Limb (tissue), 2 donors: Measurements from ENCODE around the gene WTAP.
"Not testable (repeated sequence)": the region's sequence is repeated elsewhere in the genome, so short reads cannot be mapped to it uniquely, and the experiment has no call there.

Experiments used
- DNase-seq, 2 donors: peaks; one replicate each; pipeline ENCODE4 v3.0.0-alpha.2; 2016; ENCODE audit errors: extremely low spot score in 2 of 2

WTAP gene

DNA sequence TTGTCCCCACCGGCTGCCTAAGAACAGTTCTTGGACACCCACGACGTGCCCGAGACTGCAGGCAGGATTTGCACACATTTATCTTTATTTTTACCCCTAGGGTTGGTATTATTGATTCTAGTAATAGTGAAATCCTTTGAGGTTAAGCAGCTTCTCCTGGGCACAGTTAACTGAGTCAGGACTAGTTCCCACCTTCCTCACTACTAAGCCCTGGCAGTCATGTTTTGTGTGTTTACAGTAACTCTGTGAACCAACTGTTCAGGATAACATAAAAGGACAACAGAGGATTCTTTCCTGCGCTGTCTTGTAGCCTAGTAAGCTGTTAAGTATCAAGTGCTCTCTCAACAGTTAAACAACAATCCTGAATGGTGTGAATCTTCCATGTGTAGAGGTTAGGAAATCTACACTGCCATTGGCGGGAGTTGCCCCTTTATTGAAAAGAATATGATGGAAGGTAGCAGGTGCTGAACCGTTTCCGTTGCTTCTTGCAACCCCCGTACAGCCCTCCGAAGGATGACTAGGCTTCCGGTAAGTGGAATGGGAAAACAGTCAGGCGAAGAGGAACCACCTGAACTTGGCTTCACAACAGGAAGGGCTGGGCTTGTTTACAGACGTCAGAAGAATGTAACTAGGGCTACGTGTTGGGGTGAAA lies 33.3 kb upstream of the WTAP start:
- DNase-seq = peak in 1 of 2 donors; percentile 38

DNA sequence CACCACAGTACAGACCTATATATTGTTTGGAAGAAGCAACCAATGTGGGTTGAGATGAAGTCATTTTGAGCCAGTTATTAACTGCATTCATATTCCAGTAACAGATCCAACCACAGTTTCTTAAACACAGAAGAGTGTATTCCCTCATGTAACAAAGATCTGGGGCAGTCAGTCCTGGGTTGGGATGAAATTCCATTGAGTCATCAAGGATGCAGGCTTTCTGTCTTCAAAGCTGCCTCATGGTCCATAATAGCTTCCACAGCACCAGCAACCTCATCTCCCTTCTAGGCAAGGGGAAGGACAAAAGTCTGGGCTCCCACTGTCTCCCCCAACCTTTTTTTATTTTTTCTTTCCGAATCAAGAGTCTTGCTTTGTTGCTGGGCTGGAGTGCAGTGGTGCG lies 31.3 kb upstream of the WTAP start:
- no peak for DNase-seq

DNA sequence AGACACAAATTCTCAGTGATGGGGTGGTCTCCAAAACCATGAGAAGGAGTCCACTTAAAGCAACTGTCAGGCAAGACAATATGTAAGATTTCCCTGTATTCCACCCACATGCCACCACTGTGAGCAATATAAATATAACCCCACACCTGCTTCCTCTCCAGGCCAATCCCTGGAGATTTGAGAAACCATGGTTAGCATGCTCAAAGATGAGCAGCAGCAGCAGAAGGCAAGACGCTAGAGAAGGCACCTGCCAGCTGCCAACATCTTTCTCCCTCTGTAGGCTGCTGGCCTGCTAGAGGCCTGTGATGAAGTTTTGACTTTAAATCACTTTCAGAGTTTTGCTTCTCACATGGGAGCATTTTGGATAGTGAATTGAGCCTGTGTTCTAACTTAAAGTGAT lies 26.3 kb upstream of the WTAP start:
- DNase-seq = no peak

DNA sequence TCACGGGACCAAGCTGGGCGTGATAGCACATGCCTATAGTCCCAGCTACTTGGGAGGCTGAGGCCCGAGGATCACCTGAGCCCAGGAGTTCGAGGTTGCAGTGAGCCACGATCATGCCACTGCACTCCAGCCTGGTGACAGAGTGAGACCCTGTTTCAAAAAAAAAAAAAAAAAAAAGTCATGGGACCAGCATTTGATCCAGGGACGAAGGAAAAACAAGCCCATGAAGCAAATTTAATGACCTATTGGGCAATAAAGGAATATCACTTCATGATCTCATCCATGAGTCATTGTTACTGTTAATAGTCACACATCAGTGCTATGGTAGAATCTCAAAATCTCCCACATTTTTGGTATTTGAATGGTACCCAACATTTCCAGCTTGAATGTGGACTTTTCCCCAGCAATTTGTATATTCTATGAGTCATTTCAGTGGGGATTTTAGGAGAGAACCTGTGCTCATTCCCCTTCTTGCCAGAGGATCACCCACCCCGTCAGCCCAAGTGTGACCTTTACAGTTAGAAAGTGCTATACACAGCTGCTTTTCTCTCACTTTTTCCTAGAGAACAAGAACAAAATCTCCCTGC lies 25.8 kb upstream of the WTAP start:
- no peak for DNase-seq

DNA sequence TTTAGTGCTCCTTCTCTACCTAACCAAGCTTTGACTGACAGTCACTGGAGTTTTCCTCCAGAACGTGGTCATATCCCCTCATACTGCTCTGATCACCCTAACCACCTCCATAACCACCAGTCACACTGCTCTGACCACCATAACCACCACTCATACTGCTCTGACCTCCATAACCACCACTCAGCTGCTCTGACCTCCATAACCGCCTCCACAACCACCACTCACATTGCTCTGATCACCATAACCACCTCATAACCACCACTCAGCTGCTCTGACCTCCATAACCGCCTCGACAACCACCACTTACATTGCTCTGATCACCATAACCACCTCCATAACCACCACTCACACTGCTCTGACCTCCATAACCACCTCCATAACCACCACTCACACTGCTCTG lies 16.7 kb upstream of the WTAP start:
- not testable (repeated sequence) for DNase-seq

DNA sequence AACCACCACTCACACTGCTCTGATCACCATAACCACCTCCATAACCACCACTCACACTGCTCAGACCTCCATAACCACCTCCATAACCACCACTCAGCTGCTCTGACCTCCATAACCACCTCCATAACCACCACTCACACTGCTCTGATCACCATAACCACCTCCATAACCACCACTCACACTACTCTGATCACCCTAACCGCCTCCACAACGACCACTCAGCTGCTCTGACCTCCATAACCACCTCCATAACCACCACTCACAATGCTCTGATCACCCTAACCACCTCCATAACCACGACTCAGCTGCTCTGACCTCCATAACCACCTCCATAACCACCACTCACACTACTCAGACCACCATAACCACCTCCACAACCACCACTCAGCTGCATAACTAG lies 14.9 kb upstream of the WTAP start:
- not testable (repeated sequence) for DNase-seq

DNA sequence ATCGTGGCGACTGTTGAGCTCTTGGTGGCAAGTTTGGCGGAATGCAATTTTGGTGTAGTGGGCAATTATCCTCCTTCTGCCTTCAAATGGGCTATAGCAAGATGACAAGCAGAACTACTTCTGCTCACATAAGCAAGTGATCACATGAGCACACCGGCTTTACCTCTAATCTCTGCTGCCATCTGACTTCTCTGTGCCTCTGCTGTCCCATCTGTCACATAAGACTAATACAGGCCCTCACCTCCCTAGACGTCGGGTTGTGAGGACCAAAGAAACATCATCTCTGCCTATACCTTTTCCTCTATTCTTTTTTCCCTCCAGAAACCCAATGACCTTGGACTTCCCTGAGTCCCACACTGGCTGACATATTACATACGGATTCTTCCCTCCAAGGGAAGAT lies 13.3 kb upstream of the WTAP start:
- DNase-seq = no peak

DNA sequence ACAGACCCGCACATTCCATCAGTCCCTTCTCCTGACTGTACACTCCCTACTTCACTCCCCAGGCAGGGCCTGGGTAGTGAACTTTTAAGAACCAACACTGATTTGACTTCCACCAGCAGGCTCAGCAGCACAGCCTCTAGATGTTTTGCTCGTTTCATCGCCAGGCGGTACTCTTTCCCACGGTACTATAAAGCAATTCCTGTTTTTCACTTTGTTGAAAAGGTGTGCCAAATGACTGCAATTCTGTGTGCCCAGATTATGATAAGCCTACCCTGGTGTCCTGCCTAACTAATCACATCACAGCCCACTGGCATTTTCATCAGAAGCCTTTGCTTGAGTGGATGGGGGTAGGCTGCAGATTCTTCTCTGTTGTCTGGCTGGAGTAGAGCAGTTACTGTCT lies 12.9 kb upstream of the WTAP start:
- no peak for DNase-seq

DNA sequence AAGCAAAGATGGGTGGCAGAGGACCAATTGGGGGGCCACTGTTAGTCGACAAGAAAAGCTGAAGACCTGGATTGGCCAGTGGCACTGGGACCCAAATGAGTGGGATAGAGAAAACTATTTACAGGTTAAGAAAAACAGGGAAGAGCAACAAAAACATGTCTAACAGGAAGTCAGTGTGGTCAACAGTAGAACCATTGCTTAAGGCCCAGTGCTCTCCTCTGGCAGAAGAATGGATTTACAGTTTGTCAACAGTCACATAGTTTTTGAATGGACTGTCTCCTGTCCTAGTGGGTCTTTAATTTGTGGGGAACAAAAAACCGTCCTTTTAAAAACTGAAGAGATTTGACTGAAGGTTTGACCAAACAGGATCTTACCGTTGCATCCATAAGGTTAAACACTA lies 12.1 kb upstream of the WTAP start:
- DNase-seq = no peak

DNA sequence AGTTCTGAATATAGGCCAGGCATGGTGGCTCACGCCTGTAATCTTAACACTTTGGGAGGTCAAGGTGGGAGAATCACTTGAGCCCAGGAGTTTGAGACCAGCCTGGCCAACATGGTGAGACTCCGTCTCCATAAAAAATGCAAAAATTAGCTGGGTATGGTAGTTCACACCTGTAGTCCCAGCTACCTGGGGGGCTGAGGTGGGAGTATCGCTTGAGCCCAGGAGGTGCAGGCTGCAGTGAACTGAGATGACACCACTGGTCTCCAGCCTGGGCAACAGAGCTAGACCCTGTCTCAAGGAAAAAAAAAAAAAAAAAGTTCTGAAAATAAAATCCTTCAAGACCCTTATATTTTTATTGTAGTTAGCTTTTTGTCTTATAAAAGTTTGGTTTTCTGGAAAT lies 11.7 kb upstream of the WTAP start:
- DNase-seq = no peak

DNA sequence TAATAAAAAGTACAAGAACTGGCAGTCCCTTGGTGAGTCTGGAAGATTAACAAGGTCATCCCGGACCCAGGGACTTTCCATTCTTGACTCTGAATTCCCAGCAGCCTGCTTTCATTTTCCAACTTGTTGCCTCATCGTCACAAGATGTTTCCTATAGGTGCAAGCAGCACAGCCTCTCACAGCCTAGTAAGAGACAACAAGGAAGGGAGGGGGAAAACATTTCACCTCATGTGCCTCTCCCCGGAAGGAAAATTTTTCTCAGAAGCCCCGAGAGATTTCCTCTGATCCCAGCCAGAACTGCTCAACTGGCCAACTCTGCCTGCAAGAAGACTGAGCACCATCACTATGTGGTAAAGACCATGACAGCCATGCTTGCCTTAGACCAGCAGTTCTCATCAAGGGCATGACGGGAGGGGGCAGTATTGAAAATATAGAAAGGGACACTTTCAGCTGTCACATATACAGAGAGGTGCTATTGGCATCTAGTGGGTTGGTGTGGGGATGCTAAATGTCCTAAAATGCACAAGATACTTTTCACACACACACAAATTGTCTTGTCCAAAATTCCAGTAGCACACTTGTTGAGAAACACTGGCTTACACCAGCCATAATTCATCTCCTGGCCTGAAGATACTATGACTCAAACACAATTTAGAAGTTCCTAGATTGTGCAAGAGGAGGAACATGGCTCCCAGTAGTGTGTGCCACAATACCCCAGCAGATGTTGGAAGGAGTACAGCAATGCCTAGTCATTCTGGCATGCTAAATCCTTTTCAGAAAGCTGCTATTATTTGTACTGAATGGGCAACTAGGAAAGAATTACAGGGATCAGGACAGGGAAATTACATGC lies 10.8 kb upstream of the WTAP start:
- no peak for DNase-seq

DNA sequence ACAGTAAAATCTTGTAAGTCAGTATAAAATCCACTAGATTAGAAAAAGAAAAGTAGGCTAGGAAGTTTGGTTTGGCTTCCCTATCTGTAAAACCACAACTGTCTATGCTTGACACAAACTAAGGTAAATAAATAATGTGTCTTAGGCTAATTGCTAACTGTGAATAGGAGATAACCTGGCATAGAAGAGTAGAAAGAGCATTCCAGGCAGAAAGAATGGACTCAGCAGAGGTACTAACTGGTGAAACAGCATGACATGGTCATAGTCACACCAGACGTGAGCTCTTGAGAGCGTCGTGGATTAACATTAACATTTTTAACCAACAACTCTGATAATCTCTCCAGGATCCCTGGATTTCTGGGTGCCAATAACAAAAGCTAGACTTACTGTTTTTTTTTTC lies 8.7 kb upstream of the WTAP start:
- DNase-seq = no peak

DNA sequence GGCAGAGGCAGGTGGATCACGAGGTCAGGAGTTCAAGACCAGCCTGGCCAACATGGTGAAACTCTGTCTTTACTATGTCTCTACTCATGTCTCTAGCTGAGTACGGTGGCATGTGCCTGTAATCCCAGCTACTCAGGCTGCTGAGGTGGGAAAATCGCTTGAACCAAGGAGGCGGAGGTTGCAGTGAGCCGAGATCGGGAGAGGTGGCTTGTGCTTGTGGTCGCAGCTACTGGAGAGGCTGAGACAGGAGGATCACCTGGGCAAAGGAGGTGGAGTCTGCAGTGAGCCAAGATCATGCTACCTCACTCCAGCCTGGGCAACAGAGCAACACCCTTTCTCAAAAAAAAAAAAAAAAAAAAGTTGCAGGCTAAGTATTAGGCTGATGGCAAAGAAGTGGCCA lies 8.0 kb upstream of the WTAP start:
- no peak for DNase-seq

DNA sequence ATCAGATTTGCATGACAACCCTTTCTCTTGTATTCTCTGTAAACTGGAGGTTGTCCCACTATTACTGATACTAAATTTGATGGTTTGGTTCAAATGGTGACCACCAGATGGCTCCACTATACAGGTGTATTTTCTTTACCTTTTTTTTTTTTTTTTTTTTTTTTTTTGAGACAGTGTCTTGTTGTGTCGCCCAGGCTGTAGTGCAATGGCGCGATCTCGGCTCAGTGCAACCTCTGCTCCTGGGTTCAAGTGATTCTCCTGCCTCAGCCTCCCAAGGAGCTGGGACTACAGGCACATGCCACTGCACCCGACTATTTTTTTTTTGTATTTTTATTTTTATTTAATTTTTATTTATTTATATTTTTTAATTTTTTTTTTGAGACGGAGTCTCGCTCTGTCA lies 6.6 kb upstream of the WTAP start:
- no peak for DNase-seq

DNA sequence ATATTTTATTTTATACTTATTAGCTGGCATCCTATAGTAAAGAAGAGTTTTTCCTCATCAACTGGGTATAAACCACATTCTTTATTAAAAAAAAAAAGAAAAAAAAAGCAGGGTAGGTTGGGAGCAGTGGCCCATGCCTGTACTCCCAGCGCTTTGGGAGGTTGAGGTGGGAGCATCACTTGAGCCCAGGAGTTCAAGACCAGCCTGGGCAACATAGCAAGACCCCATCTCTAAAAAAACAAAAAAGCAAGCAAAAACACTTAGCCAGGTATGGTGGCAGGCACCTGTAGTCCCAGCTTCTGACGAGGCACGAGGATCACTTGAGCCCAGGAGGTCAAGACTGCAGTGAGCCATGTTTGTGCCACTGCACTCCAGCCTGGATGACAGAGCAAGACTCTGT lies 5.3 kb upstream of the WTAP start:
- DNase-seq = not testable (repeated sequence)

DNA sequence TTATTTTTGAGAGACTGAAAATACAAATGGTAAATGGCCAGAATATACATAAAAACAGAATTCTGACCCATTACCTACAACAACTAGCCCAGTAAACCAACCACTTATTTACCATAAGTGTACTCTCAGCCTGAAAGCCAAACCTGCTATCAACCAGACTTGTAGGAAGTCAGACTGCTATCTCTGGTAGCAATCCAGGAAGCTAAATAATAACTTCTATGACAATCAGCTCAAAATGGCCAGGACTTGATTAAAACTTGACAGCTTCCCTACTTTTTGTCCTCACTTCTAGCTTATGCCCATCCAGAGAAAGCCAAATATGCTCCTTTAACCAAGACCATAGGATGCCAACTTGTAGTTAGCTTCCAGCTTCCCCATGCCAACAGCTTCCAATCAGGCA lies 4.7 kb upstream of the WTAP start:
- DNase-seq = no peak

DNA sequence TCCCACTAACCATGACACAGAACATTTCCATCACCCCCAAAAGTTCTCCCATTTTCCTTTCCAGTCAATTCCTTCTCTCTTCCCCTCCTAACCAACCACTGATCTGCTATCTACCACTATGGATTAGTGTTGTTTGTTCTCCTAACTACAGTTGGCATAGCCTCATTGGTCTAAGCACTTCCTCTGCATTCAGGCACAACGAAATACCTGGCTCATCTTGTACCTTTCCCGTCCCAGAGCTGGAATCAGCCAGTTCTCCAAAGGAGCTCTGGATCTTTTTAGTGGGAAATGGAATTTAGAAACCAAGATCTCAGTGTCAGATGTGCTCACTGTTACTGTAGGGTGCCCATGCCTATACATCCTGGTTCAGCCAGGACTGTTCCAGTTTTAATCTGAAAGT lies 4.0 kb upstream of the WTAP start:
- no peak for DNase-seq

DNA sequence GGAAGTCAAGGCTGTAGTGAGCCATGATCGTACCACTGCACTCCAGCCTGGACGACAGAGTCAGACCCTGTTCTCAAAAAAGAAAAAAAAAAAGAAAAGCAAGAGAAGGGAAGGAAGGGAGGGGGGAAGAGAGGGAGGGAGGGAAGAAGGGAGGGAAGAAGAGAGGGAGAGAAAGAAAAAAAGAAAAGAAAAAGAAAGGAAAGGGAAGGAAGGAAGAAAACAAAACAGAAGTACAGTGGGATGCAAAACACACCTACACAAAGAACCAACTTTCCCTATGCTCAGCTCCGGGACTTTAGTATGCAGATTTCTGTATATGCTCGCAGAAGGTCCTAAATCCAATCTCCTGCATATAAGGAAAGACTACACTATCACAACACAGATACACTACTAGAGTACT lies 2.5 kb upstream of the WTAP start:
- DNase-seq = no peak

DNA sequence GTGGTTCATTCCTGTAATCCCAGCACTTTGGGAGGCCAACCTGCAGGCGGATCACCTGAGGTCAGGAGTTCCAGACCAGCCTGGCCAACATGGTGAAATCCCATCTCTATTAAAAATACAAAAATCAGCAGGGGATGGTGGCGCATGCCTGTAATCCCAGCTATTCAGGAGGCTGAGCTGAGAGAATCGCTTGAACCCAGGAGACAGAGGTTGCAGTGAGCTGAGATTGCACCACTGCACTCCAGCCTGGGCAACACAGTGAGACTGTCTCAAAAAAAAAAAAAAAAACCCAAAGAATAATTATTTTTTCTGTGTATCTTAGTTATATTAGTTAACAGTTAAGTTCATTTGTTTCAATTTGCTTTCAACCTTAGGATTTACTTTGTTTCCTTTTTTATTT lies 2.1 kb upstream of the WTAP start:
- not testable (repeated sequence) for DNase-seq

DNA sequence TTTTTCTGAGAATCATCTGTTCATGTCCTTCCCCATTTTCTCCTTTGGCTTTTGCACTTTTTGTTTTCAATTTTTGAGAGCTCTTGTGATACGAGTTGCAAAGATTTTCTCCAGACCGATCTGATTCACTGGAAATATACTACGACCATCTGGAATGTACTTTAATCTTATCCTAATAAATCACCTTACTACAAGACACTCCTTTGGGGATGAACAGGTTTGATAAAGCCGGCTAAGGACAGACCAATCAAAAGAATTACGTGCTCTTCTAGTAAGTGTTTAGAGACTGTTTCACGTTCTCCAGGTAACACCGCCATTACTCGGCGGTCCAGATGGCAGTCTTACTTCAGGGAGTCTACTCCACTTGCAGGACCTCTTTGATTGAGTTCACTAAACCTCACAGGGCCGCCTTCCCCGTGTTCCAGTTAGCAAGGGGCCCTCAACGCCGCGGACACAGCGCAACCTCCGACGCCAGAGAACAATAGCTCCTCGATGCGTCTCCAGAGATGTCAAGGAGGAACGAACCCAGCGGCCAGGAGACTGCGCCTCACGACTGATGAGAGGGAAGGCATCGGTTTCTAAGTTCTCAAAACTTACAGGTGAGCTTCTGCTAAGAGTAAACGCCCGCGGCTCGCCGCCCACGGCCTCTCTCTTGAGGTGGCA lies 920 bp upstream of the WTAP start:
- DNase-seq = no peak

DNA sequence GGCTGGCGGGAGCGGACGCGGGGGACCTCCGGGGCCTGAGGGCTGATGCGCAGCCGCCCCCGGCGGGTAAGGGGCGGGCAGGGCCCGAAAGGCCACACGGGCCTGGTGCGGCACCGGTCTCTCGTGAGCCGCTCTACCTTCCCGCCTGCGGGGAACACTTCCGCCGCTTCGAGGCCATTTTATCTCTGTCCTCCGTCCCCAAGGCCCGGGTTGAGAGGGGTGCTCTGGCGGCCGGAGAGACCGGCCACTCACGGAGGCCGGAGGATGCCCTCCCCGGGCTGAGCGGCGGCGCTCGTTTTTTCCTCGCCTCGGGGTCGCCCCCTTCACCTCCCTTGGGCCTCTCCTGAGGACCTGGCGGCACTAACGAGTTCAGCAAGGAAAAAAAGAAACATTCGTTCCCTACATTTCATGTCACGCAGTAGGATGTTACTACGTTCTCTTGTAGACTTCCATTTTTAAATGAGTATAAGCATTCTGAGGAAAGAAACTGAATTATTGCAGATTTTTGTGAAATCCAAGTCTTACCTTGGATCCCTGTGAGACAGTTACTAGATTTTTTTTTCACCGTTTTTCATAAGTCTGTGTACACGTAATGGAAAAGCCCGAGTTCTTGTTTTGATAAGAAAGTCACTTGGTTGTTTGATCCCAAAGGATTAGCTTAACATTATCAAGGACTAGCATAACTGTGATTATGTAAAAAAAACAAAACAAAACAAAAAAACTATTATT lies 575 bp downstream of the WTAP start:
- no peak for DNase-seq

DNA sequence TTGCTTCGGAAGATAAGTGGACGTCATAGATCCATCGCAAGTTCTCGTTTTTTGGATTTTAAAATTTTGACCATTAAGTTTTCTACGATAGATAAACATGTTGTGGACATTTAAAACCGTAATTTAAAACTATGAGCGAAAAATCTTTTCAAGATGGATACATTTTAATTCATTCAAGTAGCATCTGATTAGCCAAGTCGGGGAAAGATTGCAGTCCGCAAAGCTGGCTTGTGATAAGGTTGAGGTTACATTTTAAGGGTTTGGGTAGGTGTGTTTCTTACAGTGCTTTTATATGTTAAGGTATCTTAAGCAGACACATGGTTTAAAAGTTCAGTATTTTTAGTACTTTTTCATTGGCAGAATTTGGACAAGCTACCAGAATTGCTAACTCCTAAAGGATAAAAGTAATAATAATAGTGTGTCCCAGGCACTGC lies 1.2 kb downstream of the WTAP start:
- no peak for DNase-seq
